ENCODE measurements around the gene FZD1.
"Not testable (repeated sequence)": the region's sequence is repeated elsewhere in the genome, so short reads cannot be mapped to it uniquely, and the experiment has no call there.

The FZD1 gene

GRCh38 chr7:91297939-91298338 is 33.7 kb downstream of the FZD1 start:
- DNase-seq (ENCODE audit: low read depth) = no peak

- DNase-seq (ENCODE audit: low read depth) = no peak
Measured at GRCh38 chr7:91299952-91300775, 35.9 kb downstream of the FZD1 start.

- DNase-seq (ENCODE audit: low read depth) = no peak
Measured at GRCh38 chr7:91302794-91303193, 38.6 kb downstream of the FZD1 start.

- no peak for DNase-seq (ENCODE audit: low read depth)
Measured at GRCh38 chr7:91306266-91306665, 42.0 kb downstream of the FZD1 start.

- no peak for DNase-seq (ENCODE audit: low read depth)
Measured at GRCh38 chr7:91307467-91307866, 43.2 kb downstream of the FZD1 start.

GRCh38 chr7:91308191-91308590 is 44.0 kb downstream of the FZD1 start:
- not testable (repeated sequence) for DNase-seq (ENCODE audit: low read depth)

- DNase-seq (ENCODE audit: low read depth) = no peak
Measured at GRCh38 chr7:91310830-91311460, 46.7 kb downstream of the FZD1 start.

GRCh38 chr7:91311839-91312238 is 47.6 kb downstream of the FZD1 start:
- no peak for DNase-seq (ENCODE audit: low read depth)

GRCh38 chr7:91313113-91313512 is 48.9 kb downstream of the FZD1 start:
- DNase-seq (ENCODE audit: low read depth) = no peak

GRCh38 chr7:91314591-91315323 is 50.5 kb downstream of the FZD1 start:
- DNase-seq (ENCODE audit: low read depth) = no peak

GRCh38 chr7:91316426-91316825 is 52.2 kb downstream of the FZD1 start:
- DNase-seq (ENCODE audit: low read depth) = no peak

- DNase-seq (ENCODE audit: low read depth) = no peak
Measured at GRCh38 chr7:91319351-91319750, 55.1 kb downstream of the FZD1 start.

GRCh38 chr7:91320366-91321078 is 56.3 kb downstream of the FZD1 start:
- DNase-seq (ENCODE audit: low read depth) = no peak

Measured in stimulated activated CD8-positive, alpha-beta memory T cell treated with anti-CD3 and anti-CD28 coated beads, Interleukin-15, amount 100 ng/mL, for 1 hour (primary cell).